ENCODE measurements around the gene LIX1L. TPM values are rescaled to one million over a fixed set of nuclear protein-coding genes. Genes with fewer than 3 reads are reported as not detected.

The LIX1L gene
- total and polyA plus RNA-seq, 2 of the 13 experiments (the other 11 are each of a cell fraction or from before 2014, with no cell fraction given), result 8.1 to 24.9 TPM

DNA sequence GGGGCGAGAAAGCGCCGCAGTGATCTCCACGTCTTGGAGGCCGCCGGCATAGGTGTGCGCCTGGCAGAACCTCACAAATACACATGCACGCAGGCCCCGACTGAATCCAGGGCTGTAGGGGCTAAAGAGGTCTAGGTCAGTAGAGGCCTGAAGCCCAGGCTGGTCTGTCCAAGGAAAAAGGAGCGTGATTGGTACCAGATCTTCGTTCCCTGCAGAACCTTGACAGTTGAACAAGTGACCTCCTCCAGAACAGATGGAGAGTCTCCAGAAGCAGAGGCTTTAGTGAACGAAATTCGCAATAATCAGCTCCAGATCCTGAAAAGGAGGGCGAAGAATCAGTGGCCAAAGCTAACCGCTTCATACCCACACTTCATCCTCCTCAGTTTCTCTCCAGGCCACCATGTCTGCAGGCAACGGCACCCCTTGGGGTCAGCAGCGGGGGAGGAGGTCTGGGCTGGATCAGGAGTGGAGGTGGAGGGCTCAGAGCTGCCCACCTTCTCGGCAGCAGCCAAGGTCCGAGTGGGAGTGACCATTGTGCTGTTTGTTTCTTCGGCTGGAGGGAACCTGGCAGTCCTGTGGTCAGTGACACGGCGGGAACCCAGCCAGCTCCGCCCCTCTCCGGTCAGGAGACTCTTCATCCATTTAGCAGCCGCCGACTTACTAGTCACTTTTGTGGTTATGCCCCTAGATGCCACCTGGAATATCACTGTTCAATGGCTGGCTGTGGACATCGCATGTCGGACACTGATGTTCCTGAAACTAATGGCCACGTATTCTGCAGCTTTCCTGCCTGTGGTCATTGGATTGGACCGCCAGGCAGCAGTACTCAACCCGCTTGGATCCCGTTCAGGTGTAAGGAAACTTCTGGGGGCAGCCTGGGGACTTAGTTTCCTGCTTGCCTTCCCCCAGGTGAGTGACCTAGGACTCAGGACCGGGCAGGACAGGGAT, 38.6 kb downstream of the LIX1L start (continued):
- no peak for TF ChIP-seq JDP2 (CRISPR knock-in tag; IDR thresholded peaks at IDR 0.05; ENCODE audit: borderline replicate concordance)
- no peak; the same call in 1 of the 2 replicates for TF ChIP-seq ZNF501 (CRISPR knock-in tag; IDR thresholded peaks at IDR 0.05)
- no peak for TF ChIP-seq NFATC3 (CRISPR knock-in tag; IDR thresholded peaks at IDR 0.05)
- TF ChIP-seq RFX5 (IDR thresholded peaks at IDR 0.05; ENCODE audit: low read depth, low read length), result no peak
- peak; percentile 50; the same call in 1 of the 2 replicates for TF ChIP-seq POLR2G (IDR thresholded peaks at IDR 0.05; ENCODE audit: low read depth, low read length)
- no peak for TF ChIP-seq XRCC5 (optimal IDR thresholded peaks at IDR 0.05; ENCODE audit: low read length)
- TF ChIP-seq RARA (CRISPR knock-in tag; IDR thresholded peaks at IDR 0.05), result no peak
- TF ChIP-seq ZNF777 (CRISPR knock-in tag; IDR thresholded peaks at IDR 0.05), result no peak
- no peak for TF ChIP-seq PCBP2 (optimal IDR thresholded peaks at IDR 0.05; ENCODE audit: low read depth, low read length, poor library complexity, severe bottlenecking)
- TF ChIP-seq ZNF232 (CRISPR knock-in tag; IDR thresholded peaks at IDR 0.05; ENCODE audit: borderline replicate concordance), result no peak
- no peak for TF ChIP-seq CC2D1A (CRISPR knock-in tag; IDR thresholded peaks at IDR 0.05)
- TF ChIP-seq POLR2A (IDR thresholded peaks at IDR 0.05; ENCODE audit: insufficient read depth in 1 of 2, low read depth in 2 of 2, low read length in 2 of 2), result peak in 1 of 2 experiments; percentile 26; a peak in 1 of 4 replicates
- TF ChIP-seq, protein P1, sequence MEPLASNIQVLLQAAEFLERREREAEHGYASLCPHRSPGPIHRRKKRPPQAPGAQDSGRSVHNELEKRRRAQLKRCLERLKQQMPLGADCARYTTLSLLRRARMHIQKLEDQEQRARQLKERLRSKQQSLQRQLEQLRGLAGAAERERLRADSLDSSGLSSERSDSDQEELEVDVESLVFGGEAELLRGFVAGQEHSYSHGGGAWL (CRISPR knock-in tag; IDR thresholded peaks at IDR 0.05), result no peak
- peak; percentile 59; the same call in 1 of the 2 replicates for TF ChIP-seq DNMT1 (CRISPR knock-in tag; IDR thresholded peaks at IDR 0.05)
- no peak for TF ChIP-seq CSRNP1 (CRISPR knock-in tag; IDR thresholded peaks at IDR 0.05)
- no peak for TF ChIP-seq AFF4 (CRISPR knock-in tag; IDR thresholded peaks at IDR 0.05)
- no peak for TF ChIP-seq ZNF562 (CRISPR knock-in tag; IDR thresholded peaks at IDR 0.05; ENCODE audit: borderline replicate concordance)
- no peak for TF ChIP-seq NBN (conservative IDR thresholded peaks at IDR 0.05)
- 0 out of 2 replicates have a peak, but pooled peaks have one; percentile 35 for TF ChIP-seq ZNF724P (CRISPR knock-in tag; IDR thresholded peaks at IDR 0.05; ENCODE audit: borderline replicate concordance)
- peak; percentile 33 for TF ChIP-seq ZNF781 (CRISPR knock-in tag; IDR thresholded peaks at IDR 0.05; ENCODE audit: borderline replicate concordance, not compliant biosample characterization)
- peak; percentile 64; the same call in 1 of the 2 replicates for TF ChIP-seq ZNF430 (CRISPR knock-in tag; IDR thresholded peaks at IDR 0.05)
- TF ChIP-seq ZKSCAN5 (CRISPR knock-in tag; IDR thresholded peaks at IDR 0.05), result no peak
- TF ChIP-seq TFDP2 (CRISPR knock-in tag; IDR thresholded peaks at IDR 0.05), result peak; percentile 35; the same call in 1 of the 2 replicates

Data from HepG2 (cell line).